ENCODE data around the gene CAMK1D. TPM values are rescaled to one million over a fixed set of nuclear protein-coding genes. Genes with fewer than 3 reads are reported as not detected.

CAMK1D gene
- total and polyA plus RNA-seq, 2 donors (not counting 3 experiments of a cell fraction or from before 2014, with no cell fraction given) = 0.37 to 4.2 TPM

- no peak for FAIRE-seq
- H4K20me1 ChIP-seq (replicated peaks; ENCODE audit: control insufficient read depth, extremely low read depth, insufficient read depth, low read length) = no peaks in the 10 kb centered on the region
Measured at GRCh38 chr10:12509016-12509793, 159.9 kb downstream of the CAMK1D start.

More at GRCh38 chr10:12509016-12509793, 159.9 kb downstream of the CAMK1D start:
- Histone ChIP-seq H3K9me1 (replicated peaks; ENCODE audit: control insufficient read depth, extremely low read depth, insufficient read depth, low read length) (no peaks in the 10 kb centered on the region), H2AFZ (ENCODE audit: low read depth, low read length) (no peak overlapping the region), H3K4me1 (ENCODE audit: control insufficient read depth, extremely low read depth, insufficient read depth, low read length) (no peaks in the 10 kb centered on the region), H3K4me2 (ENCODE audit: insufficient read depth, low read length) (no peak overlapping the region), H3K27ac (ENCODE audit: insufficient read depth, low read depth, low read length) (no peak overlapping the region), H3K79me2 (ENCODE audit: control insufficient read depth, insufficient read depth, low read length) (no peaks in the 10 kb centered on the region), H3K9me3 (replicated peaks; ENCODE audit: control insufficient read depth, insufficient read depth, low read length) (no peaks in the 10 kb centered on the region), H3K36me3 (ENCODE audit: control insufficient read depth in 2 of 2, extremely low read depth in 1 of 2, insufficient read depth in 2 of 2, low read length in 2 of 2) (no peaks in the 10 kb centered on the region), H3K9ac (replicated peaks; ENCODE audit: extremely low read depth, insufficient read depth, low read length) (no peak overlapping the region), H3K27me3 (ENCODE audit: control insufficient read depth in 2 of 2, insufficient read depth in 2 of 2, low read length in 2 of 2) (no peaks in the 10 kb centered on the region), H3K4me3 (replicated peaks in 1 of 3; ENCODE audit: insufficient read depth in 1 of 3, low read depth in 1 of 3, low read length in 3 of 3) (no peak overlapping the region)
- intact Hi-C loops (cut with micrococcal nuclease) (no loop called here), dilution Hi-C loops (cut with MboI; ENCODE audit: extremely low pct_ligation_motif_present, low sequenced_read_pairs) (no loop called here)
- POLR2A ChIA-PET = no interaction called here
- DNase-seq (ENCODE audit: low read depth, low spot score) = no peak
- no TSS peak for BruUV-seq (replicated peaks)
- CTCF ChIA-PET = no interaction called here
- TF ChIP-seq FOS (IDR thresholded peaks at IDR 0.05; ENCODE audit: borderline replicate concordance, insufficient read depth, low read length) (no peak), EZH2 (IDR thresholded peaks at IDR 0.05; ENCODE audit: borderline replicate concordance, low read depth, low read length, severe bottlenecking) (no peak), MYC (IDR thresholded peaks at IDR 0.05; ENCODE audit: low read depth, low read length) (no peak), CTCF (IDR thresholded peaks at IDR 0.05; ENCODE audit: extremely low read depth in 1 of 2, insufficient read depth in 1 of 2, low read depth in 1 of 2, low read length in 2 of 2) (no peak), POLR2A (IDR thresholded peaks at IDR 0.05; ENCODE audit: low read depth, low read length) (no peak), GATA2 (IDR thresholded peaks at IDR 0.05; ENCODE audit: insufficient read depth, insufficient read length, low read depth, low read length) (no peak), MAX (IDR thresholded peaks at IDR 0.05; ENCODE audit: insufficient read depth, insufficient read length) (no peak), POLR2AphosphoS5 (IDR thresholded peaks at IDR 0.05; ENCODE audit: insufficient read depth, low read depth, low read length) (no peak), JUN (IDR thresholded peaks at IDR 0.05; ENCODE audit: borderline replicate concordance, insufficient read depth, insufficient read length, low read depth) (no peak)

All from endothelial cell of umbilical vein (primary cell).